Psoas muscle (tissue), 8 donors: ENCODE measurements around the gene HEXD. TPM values are rescaled to one million over a fixed set of nuclear protein-coding genes. Genes with fewer than 3 reads are reported as not detected.

ENCODE experiments used
- ATAC-seq, 4 donors: fragments of 200-7000 bp; cut with Tn5 transposase; one replicate each; pipeline ENCODE4 v1.9.1; 2020; ENCODE audit warnings: moderate library complexity in 3 of 4, mild to moderate bottlenecking in 2 of 4
- DNase-seq, 2 donors: peaks; one replicate each; pipeline ENCODE4 v3.0.0-alpha.2; 2020
- H3K27ac ChIP-seq: fragments of 200-600 bp; one replicate; pipeline ENCODE4 v1.8.0; 2022
- H3K27me3 ChIP-seq, 3 donors: fragments of 200-600 bp in 1 of 3; one replicate each; pipeline versions ENCODE4 v1.6.1 to v1.8.0; 2013 to 2022; ENCODE audit warnings: low read length in 2 of 3, mild to moderate bottlenecking in 2 of 3, moderate library complexity in 1 of 3; ENCODE audit not compliant: insufficient read depth in 3 of 3
- H3K36me3 ChIP-seq, 2 donors: fragments of 200-600 bp in 1 of 2; one replicate each; pipeline versions ENCODE4 v1.6.1 to v1.8.0; 2013 to 2022; ENCODE audit warnings: low read depth in 1 of 2, mild to moderate bottlenecking in 1 of 2, moderate library complexity in 1 of 2; ENCODE audit not compliant: insufficient read depth in 1 of 2
- H3K4me1 ChIP-seq: fragments of 200-600 bp; one replicate; pipeline ENCODE4 v1.8.0; 2022
- H3K4me3 ChIP-seq: fragments of 200-600 bp; one replicate; pipeline ENCODE4 v1.8.0; 2022; ENCODE audit warnings: mild to moderate bottlenecking
- H3K9me3 ChIP-seq: fragments of 200-600 bp; one replicate; pipeline ENCODE4 v1.8.0; 2022
- WGBS, 3 donors: extraction: QIAGEN DNeasy Blood & Tissue Kit; methylation state at CpG; one replicate each; pipeline versions ENCODE4 v1.1.6 to v1.1.7; 2013; 5-methylcytosine and 5-hydroxymethylcytosine counted together
- intact Hi-C, 2 donors: fragments of 100-400 bp; cut with DNase I; formaldehyde crosslinking; loops; one replicate each; pipeline versions ENCODE4 v1.11.0 to v1.14.2; 2022
- polyA plus RNA-seq, 3 donors: library from polyadenylated mRNA; stranded (reverse); fragments of 200-250 nt; gene quantifications; one replicate each; pipeline ENCODE4 v1.2.3, GENCODE V29; 2013
- total RNA-seq, 4 donors: library from RNA; stranded (reverse); fragmentation: NEBNext Ultra II Directional in 2 of 4; extraction: Animal tissue kit (Norgen Biotek cat#: 25700) in 2 of 4; gene quantifications; one replicate each; pipeline versions ENCODE4 v1.2.1 to v1.2.4, GENCODE V29; 2021 to 2023
- TF ChIP-seq, protein P1 (sequence below): fragments of 200-600 bp; IDR thresholded peaks from one replicate; pipeline ENCODE4 v1.8.0; 2022; ENCODE audit warnings: antibody characterized with exemption
- donor health status: healthy with polysubstance abuse.
- donor health status: DM: no; HTN: no; CAD: no; lungs with moderate emphysema.
- donor health status: Bipolar disorder and iron deficiency.
- donor health status: healthy.
- donor health status: DM: yes; HTN: yes; CAD: no.
- donor health status: DM: no; HTN: no; CAD: no.
- donor health status: DM: no; HTN: no; CAD: no.
- donor health status: DM: yes; HTN: yes; CAD: no.

Gene HEXD
- total and polyA plus RNA-seq, 7 donors = 17.4 to 29.8 (median 21.3) TPM

DNA sequence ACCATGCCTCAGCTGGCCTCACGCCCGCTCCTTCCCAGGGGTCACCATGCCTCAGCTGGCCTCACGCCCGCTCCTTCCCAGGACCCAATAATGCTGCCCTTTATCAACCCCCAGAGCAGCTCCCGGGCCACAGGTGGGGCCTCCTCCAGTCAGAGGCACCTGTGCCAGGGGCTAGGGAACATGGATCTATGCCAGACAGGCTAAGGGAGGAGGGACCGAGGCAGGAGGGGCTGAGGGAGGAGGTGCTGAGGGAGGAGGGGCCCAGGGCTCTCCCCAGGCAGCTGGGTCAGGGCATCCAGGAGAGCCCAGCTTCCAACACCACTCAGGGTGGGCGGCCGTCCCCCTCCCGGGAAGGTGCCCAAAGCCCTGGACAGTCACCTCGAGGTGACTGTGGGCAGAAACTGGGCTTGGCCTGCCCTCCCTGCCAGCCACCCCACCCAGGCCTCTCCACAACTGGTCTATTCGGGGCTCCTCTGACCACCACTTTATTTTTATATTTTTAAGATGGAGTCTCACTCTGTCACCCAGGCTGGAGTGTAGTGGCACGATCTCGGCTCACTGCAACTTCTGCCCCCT, 27.2 kb upstream of the HEXD start:
- H3K27ac ChIP-seq = no peak overlapping the region
- no peaks in the 10 kb centered on the region for H3K9me3 ChIP-seq
- peaks cover 0 to 32% of the 10 kb centered on the region in 2 donors for H3K36me3 ChIP-seq
- H3K27me3 ChIP-seq = peaks cover 0 to 5% (median 0%) of the 10 kb centered on the region in 3 donors
- no peak for ATAC-seq
- WGBS, 3 donors = 82 to 89% (median 89%) methylated on average over 10 to 13 of the region's 13 CpGs
- no peak for DNase-seq
- intact Hi-C loops = loop anchor here in 1 of 2 donors (1.0 kb wide), 1 partner anchor 52 kb away; no protein-coding TSS in a partner anchor
- H3K4me3 ChIP-seq = no peak overlapping the region
- TF ChIP-seq, protein P1, sequence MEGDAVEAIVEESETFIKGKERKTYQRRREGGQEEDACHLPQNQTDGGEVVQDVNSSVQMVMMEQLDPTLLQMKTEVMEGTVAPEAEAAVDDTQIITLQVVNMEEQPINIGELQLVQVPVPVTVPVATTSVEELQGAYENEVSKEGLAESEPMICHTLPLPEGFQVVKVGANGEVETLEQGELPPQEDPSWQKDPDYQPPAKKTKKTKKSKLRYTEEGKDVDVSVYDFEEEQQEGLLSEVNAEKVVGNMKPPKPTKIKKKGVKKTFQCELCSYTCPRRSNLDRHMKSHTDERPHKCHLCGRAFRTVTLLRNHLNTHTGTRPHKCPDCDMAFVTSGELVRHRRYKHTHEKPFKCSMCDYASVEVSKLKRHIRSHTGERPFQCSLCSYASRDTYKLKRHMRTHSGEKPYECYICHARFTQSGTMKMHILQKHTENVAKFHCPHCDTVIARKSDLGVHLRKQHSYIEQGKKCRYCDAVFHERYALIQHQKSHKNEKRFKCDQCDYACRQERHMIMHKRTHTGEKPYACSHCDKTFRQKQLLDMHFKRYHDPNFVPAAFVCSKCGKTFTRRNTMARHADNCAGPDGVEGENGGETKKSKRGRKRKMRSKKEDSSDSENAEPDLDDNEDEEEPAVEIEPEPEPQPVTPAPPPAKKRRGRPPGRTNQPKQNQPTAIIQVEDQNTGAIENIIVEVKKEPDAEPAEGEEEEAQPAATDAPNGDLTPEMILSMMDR = no peak
- peaks cover 4% of the 10 kb centered on the region for H3K4me1 ChIP-seq

DNA sequence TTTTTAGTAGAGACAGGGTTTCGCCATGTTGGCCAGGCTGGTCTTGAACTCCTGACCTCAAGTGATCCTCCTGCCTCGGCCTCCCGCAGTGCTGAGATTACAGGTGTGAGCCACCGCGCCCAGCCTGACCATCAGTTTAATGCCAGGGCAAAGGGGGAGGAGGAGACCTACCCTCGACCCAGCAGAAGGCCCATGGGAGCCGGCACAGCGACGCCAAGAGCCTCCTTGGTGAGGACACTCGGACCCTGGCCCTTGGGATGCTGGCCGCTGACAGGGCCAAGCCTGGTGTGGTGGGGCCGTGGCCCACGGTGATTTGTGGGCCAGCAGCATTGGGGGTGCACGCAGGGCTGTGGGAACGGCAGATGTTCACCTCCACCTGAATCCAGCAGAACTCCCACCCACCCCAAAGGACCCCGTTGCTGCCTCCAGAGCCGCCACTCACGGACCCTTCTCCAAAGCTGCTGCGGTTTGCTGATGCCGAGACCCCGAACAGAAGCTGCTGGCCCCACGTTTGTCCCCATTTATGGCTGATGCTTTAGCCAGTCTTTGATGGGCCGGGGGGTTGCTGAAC, 26.6 kb upstream of the HEXD start:
- H3K4me3 ChIP-seq = no peak overlapping the region
- 93 to 96% (median 95%) methylated on average over 23 of the region's 23 CpGs for WGBS, 3 donors
- peaks cover 4% of the 10 kb centered on the region for H3K4me1 ChIP-seq
- H3K9me3 ChIP-seq = no peaks in the 10 kb centered on the region
- TF ChIP-seq, protein P1 = no peak
- DNase-seq (no peak), ATAC-seq (no peak)
- no peak overlapping the region for H3K27ac ChIP-seq
- H3K27me3 ChIP-seq = peaks cover 0 to 5% (median 0%) of the 10 kb centered on the region in 3 donors
- intact Hi-C loops = no loop called here
- H3K36me3 ChIP-seq = peaks cover 0 to 32% of the 10 kb centered on the region in 2 donors

DNA sequence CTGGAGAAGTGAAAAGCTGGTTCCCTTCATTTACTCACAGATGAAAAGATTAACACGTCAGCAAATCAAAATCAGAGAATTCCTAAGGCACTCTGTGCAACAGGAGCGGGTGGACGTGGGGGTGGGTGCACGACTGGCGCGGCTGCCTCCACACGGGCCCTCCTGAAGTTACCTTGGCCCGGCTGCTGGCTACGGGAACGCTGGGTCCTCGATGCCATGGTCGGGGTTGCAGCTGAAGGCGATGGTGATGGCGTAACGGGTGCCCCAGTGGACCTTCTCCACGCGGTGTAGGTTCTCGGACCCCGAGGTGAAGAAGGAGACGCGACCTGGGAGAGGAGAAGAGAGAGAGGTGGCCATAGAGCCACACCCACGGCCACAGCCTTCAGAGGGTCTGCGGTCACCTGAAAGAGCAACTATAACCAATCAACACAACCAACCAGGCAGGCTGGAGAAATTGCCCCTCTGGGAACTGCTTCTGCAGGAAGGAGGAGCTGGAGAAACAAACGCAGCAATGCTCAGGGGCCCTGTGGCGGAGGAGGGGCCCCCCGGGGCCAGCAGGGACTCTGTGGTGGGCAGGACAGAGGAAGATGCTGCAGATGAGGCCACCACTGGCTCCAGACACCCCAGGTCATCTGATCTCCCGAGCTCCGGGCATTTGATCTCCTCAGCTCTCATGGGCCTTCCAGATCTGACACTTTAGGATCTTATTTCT, 25.8 kb upstream of the HEXD start:
- intact Hi-C loops = no loop called here
- TF ChIP-seq, protein P1 = no peak
- H3K27me3 ChIP-seq = no peaks in the 10 kb centered on the region
- no peak overlapping the region for H3K27ac ChIP-seq
- WGBS, 3 donors = 90 to 93% (median 91%) methylated on average over 28 of the region's 28 CpGs
- ATAC-seq = no peak
- DNase-seq = no peak
- H3K9me3 ChIP-seq = no peaks in the 10 kb centered on the region
- H3K4me1 ChIP-seq = peaks cover 4% of the 10 kb centered on the region
- H3K36me3 ChIP-seq = peaks cover 0 to 32% of the 10 kb centered on the region in 2 donors
- H3K4me3 ChIP-seq = no peak overlapping the region

DNA sequence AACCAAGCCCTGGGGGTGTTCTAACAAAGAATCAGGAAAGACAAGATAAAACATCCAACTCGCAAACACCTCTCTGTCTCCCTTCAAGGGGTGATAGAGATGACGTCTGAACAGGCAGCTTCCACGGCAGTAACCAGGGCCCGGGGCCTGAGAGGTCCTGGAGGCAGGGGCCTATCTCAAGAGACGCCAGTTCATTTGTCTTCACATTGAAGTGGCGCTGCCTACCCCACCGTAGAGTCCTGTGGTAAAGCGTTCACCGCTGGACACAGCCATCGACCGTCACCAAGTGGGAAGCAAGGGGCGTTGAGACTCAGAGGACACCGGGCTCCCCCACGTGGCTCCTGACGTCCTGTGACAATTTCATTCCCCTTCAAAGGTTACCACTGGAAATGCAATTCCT, 25.2 kb upstream of the HEXD start:
- Histone ChIP-seq H3K36me3 (peaks cover 0 to 32% of the 10 kb centered on the region in 2 donors), H3K27ac (no peak overlapping the region), H3K27me3 (no peaks in the 10 kb centered on the region), H3K9me3 (no peaks in the 10 kb centered on the region), H3K4me1 (peaks cover 4% of the 10 kb centered on the region), H3K4me3 (no peak overlapping the region)
- ATAC-seq (no peak), DNase-seq (peak in 1 of 2 donors; percentile 24)
- WGBS, 3 donors = 91 to 95% (median 94%) methylated on average over 15 of the region's 15 CpGs
- intact Hi-C loops = no loop called here
- TF ChIP-seq, protein P1 = no peak
